HK-2 (cell line): ENCODE results near the gene BPIFB2.
"Not testable (repeated sequence)": the region's sequence is repeated elsewhere in the genome, so short reads cannot be mapped to it uniquely, and the experiment has no call there.

Experiments used
- DNase-seq: peaks from one replicate; pipeline ENCODE4 v3.0.0-alpha.2; 2018; ENCODE audit not compliant: unreplicated experiment

BPIFB2 gene

DNA sequence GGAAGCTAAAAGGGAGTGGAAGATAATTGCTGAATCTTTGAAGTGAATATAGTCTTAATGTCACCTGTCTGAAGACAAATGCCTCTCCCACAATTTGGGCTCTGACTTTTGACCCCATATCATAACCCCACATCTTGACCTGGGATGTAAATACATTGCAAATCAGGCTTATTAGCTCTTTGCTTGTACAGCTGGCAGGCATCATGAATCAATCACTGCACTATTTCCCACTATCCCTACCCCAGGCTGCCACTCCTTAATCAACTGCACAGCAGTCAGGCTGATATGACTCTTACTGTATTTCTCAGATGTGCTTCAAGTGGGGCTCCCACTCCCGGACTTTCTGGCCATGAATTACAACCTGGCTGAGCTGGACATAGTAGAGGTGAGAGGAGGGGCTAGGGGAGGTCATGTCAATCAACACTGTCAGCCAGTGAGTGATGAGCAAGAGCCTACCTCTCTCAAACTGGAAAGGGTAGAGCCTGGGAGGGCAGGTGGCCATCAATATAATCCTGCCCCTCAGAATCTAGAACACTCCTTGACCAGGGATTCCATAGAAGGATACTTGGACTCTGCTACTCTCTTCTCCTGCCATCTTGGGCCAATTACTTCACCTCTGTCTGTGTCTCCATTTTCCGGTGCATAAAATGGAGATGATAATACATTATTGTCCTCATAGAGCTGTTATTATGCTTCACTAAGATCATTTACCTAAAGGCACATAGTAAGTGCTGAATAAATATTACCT is 35.7 kb downstream of the BPIFB2 start:
- DNase-seq, result no peak

DNA sequence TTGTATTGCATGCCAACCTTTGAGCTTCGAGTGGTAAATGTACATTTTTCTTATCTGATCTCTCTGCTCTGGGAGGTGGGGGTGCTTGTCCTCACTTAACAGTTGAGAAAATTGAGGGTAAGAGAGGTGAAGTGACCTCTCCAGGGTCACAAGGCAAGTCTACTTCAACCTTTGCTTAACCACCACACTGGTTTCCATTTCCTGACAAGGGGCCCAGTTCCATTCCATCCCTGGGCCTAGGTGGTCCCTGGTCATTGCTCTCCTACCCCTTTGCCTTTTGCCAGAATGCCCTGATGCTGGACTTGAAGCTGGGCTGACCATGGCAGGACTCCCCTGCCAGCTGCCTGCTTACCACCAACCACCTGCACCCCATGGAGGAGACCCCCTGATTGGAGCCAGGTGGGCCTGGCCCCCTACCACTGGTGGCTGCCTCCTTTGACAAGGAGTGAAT is 36.3 kb downstream of the BPIFB2 start:
- no peak for DNase-seq

DNA sequence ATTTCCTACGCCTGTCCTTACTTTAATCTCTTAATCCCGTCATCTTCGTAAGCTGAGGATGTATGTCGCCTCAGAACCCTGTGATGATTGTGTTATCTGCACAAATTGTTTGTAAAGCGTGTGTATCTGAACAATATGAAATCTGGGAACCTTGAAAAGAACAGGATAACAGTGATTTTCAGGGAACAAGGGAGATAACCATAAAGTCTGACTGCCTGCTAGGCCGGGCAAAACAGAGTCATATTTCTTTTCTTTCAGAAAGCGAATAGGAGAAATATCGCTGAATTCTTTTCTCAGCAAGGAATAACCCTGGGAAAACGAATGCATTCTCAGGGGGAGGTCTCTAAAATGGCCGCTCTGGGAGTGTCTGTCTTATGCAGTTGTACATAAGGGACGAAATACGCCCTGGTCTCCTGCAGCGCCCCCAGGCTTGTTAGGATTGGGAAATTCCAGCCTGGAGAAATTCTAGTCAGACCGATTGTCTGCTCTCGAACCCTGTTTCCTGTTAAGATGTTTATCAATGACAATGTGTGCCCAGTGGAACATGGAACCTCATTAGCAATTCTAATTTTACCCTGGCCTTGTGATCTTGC is 37.7 kb downstream of the BPIFB2 start:
- DNase-seq, result not testable (repeated sequence)

DNA sequence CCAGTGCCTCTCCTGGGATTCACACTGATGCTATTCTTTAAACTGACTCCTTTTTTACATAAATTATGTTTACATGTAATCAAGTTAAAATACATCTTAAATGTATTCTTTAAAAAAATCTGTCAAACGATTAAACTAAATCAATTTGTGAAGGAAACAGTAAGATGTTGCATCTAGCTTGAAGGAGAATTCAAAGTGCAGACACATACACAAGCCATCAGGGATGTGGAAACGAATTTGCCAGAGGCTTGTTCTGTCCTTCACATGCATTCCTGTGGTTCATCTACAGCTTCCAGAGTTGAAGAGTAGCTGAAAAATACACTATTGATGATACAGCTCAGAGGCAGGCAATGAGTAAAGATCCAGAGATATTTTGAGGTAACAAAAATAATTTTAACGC is 38.9 kb downstream of the BPIFB2 start:
- no peak for DNase-seq

DNA sequence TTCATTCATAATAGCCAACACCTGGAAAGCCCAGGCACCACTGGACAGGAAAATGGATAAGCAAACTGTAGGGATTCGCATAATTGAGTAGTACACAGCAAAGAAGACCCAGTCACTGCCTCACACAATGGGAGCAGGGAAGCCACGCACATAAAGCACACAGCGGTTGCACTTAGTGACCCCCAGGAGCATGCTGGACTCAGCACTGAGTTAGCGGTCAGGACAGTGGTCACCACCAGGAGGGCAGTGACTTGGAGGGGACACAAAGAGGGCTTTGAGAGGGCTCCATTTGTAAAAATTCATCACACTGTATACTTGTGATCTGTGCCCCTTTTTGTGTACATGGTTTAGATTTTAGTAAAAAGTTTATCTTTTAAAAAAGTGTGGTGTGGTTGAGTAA is 43.8 kb downstream of the BPIFB2 start:
- DNase-seq, result no peak

DNA sequence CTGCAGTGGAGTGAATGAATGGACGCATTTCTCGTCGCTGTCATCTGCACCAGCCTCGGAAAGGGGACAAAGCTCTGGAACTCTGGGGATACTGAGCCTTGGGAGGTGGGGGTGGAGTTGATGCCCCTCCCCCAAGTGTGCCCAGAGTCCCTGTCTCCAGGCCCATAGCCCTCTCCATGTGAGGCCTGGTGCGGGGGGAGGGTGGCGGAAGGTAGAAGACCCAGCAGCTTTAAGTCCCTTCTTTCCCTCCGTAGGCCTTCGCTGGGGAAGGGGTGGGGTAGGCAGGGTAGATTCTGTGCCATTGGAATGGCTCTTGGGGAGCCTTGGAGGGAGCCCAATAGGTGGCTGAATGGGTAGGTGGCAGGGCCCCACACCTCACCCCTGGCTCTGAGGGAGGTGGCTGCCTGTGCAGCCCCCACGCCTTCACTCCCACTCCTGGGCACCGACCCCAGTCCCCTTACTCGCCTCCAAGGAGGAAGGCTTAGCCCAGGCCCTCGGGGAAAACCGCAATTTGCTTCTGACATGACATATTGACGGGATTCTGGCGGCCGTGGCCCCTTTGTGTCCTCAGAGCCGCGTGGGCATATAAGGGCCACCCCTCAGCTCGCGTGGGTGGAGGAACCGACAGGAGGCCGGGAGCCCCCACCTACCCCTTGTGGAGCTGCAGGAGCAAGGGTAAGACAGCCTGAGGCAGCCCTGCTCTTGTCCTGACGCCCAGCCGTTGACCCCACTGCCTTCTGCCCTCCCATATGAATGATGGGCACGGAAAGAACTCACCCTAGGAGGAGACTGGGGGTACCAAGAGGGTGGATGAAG is 46.0 kb downstream of the BPIFB2 start, which contains the start of gene BPIFB3:
Gene BPIFB3, plus strand, starts transcription at position 613 of the 816 bp plus-strand sequence. CDS start 1,533 bp downstream, outside the sequence.
- DNase-seq, result no peak

DNA sequence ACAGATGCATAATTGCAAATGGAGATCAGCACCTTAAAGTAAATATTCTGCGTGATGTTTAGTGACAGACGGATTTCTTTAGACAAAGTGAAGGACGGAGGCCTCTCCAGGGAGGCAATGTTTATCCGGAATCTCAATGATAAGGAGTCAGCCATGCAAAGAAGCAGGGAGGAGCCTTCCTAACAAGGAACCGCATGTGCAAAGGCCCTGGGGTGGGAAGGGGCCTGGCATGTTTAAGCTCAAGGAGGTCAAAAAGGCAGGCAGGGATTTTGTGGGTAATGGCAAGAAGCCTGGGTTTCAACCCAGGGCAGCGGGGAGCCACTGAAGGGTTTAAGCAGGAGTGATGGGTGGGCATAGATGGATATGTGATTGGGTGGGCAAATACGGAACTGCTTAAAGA is 46.9 kb downstream of the BPIFB2 start:
- no peak for DNase-seq

DNA sequence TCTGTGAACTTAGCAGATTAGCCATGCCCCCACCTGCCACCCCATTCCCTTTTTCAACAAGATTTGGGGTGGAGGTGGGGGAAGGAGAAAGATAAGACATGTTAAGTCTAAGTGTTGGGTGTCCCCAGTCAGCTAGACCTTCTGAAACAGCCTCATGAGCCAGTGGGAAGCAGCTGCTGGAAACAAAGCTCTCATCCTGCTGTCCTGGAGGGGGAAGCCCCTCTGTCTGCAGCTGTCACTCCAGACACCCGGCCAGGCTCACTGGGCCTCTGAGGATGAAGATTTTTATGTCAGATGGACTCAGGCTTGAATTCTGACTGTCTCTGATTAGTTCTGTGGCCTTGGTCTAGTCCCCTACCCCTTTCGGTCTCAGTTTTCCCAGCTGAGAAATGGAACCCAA is 47.3 kb downstream of the BPIFB2 start:
- no peak for DNase-seq

DNA sequence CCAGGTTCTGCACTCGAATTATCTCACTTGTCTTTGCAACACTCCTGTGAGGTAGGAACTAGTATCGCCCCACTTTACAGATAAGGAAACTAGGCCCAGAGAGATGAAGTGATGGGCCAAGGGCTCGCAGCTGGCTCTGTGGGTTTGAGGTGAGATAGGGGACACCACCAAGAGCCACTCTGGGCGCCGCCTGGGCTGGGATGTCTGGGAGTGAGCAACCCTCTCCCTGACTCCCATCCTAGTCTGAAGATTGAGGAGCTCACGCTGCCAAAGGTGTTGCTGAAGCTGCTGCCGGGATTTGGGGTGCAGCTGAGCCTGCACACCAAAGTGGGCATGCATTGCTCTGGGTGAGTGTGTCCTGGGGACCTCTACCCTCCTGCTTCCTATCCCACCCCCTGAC is 51.6 kb downstream of the BPIFB2 start:
- no peak for DNase-seq

DNA sequence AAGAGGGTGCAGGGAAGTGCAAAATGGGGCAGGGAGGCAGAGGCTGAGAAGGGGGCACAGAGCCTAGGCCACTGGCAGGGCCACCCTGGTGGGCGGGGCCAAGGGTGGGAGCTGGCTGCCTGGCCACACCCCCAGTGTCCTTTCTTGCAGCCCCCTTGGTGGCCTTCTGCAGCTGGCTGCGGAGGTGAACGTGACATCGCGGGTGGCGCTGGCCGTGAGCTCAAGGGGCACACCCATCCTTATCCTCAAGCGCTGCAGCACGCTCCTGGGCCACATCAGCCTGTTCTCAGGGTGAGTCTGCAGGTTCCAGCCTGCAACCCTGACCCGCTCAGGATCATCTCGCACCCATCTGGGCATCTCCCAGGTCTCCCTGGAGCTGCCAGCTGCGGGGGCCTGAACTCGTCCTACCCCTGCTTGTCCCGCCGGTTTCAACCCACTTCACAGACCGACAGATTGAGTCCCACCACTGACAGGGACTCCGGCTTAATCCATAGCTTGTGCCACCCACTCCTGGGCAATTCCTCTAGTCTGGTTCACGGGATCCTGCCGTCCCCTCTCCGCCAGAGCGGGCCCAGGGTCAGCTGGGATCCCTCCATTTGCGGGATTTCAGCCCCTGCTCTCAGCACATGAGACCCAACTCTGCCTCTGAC is 52.4 kb downstream of the BPIFB2 start:
- DNase-seq, result no peak

DNA sequence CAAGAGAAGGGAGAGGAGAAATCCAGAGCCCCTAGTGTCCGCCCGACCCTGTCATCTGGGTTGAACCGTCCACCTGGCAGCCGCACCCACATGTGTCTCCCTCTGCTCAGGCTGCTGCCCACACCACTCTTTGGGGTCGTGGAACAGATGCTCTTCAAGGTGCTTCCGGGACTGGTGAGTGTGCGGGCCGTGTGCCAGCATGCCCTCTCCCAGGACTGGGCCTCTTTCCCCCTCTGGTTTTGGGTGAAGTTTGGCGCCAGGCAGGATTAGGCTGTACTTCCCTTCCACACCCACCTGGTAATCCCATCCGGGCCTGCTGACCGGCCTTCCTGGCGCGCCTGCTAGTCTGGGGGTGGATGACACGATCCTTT is 54.1 kb downstream of the BPIFB2 start:
- DNase-seq, result no peak

DNA sequence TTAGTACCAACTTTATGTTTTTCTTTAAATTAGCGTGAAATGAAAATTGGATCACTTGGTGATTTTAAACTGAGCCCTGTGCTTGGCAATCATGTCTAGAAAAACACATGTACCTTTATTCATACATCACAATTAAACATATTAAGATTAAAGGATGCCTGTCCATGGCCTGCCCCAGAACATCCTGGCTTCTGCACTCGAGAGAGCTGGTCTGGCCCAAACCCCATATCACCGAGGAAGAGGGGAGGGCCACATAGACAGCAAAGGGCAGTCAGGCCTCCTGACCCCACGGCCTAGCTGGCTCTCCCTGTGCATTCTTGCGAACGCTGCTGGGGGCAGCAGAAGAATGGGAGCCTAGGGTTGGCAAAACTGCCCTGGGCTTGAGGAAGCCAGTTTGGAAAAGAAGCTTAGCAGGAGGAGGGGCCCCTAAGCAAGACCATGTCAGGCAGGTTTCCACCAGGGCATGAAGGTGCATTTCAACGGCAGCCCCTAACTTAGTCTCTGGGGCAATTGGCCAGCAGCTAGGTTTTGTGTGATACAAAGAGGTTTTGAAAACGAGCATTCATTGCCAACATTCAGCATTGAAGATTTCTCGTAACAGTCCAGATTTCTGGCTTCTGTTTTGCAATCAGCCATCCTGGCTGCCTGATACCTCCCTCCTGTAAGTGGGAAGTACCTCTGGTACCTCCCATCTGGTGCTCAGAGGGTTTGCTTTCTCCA is 54.8 kb downstream of the BPIFB2 start:
- no peak for DNase-seq

DNA sequence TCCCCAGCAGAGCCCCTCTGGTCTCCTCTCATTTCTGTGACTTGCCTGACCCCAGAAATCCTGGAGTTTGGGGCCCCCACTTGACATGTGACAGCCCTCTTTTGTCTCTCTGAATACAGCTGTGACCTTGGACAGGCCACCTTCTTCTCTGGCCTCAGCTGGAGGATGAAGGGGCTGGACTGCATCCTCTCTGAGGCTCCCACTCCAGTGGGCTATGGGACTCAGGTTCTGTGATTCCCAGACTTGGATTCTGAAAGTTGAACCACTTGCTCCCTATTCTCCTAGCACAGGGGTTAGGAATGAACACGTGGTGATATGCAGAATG is 55.3 kb downstream of the BPIFB2 start:
- no peak for DNase-seq

DNA sequence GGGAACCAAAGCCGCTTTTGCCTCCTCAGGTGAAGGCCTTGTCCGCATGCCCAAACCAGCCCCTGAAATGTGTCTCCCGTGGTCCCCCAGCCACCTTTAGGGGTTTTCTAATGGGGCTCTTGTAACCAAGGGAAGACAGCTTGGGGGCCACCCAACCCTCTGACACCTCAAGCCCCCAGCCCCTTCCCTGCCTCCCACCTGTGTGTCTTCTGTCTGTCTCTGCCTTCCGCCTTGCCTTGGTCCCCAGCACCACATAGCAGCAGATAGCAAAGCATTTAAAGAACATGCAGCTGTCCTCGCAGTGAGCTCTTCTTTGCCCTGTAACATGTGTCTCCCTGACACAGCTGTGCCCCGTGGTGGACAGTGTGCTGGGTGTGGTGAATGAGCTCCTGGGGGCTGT is 55.8 kb downstream of the BPIFB2 start:
- DNase-seq, result no peak

DNA sequence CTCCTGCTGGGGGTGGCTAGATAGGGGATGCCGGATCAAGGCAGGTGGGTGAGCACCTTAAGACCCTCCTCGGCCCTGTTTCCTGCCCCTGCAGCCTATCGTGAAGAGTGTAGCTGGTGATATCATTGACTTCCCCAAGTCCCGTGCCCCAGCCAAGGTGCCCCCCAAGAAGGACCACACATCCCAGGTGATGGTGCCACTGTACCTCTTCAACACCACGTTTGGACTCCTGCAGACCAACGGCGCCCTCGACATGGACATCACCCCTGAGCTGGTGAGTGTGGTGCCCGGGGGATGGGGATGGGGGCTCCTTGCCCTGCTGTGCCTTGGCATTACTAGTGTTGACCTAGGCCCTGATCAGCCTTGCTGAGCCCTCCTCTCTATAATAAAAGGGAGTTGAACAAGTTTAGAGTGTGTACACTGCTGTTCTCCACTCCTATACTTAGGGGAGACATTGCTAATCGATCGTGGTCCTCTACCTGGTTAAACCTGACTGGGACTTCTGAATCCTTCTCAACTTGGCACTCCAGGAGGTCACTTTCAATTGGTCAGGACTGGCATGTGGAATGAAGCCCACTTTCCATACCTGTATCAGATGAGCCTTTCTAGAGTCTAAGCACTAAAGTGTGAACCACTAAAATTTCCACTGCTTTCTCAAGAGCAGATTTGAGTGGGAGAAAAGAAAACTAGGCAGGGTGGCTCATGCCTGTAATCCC is 57.2 kb downstream of the BPIFB2 start:
- no peak for DNase-seq

DNA sequence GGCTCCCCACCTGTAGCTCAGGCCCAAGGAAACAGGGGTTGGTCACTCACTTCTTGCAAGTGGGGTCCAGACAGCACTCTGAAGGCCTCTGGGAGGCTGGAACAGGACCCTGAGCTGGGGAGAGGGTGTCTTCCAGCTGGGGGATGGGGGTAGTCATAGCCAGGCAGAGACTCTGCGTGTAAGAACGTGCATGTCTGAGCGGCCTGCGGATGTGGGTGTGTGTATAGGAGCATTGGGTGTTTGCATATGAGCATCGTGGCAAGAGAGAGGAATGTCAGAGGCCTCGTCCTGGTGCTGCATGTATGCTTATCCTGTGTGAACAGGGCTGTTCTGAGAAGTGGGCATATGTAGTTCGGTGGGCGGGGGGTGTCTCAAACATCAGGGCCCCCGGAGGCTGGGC is 58.3 kb downstream of the BPIFB2 start:
- no peak for DNase-seq

DNA sequence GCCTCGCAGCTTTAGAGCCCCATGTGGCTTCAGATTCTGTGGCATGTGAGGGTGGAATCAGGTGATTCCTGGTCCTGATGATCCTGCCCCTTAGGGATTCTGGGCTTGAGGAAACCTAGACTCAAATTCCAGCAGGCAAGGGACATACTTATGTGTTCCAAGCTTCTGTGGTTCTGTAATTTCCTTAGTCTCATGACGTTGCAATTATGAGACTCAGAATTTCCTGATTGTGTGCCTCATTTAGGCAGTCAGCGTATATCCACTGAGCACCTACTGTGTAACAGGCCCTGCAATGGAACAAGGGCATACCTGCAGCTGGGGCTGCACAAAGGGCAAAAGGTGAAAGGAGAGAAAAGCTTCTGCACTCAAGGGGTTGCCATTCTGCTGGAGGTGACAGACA is 60.3 kb downstream of the BPIFB2 start:
- DNase-seq, result no peak

DNA sequence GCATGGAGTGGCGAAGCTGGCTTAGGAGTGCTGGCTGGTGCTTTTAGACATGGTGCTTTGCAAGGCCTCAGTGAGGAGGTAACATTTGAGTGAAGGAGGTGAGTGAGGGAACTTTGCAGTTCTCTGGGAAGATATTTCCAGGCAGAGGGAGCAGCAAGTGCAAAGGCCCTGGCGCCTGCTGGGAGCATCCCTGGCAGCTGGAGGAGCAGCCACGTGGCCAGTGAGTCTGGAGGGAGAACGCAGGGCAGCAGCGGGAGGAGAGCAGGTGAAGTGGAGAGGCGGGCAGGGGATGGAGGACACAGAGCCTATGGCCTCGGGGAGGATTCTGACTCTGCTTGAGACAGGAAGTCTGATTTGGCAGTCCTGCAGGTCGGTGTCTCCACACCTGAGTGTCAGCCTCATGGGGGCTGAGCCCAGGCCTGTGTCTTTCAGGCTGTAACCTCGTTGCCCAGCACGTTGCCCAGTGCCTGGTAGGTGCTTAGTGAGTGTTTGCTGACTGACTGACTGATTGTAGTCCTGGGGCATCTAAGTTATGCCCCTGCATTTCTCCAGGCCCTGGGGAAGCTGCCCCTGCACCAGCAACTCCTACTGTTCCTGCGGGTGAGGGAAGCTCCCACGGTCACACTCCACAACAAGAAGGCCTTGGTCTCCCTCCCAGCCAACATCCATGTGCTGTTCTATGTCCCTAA is 60.9 kb downstream of the BPIFB2 start:
- no peak for DNase-seq

DNA sequence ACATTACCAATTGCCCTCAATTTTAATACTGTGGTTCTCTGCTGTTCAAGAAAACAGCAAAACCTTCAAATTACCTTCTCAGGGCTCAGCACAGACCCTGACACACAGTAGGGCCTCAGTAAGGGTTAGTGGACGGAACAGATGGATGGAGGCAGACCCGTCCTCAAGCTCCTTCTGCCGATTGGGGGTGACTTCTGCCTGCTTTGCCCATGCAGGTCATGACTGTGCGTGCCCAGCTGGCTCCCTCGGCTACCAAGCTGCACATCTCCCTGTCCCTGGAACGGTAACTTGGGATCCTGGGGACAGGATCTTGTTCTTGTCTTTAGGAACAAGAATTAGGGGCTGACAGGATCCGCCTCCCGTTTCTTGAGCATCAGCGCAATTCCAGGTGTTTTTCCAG is 62.2 kb downstream of the BPIFB2 start:
- no peak for DNase-seq
